ENCODE results near the gene DCC. TPM values are rescaled to one million over a fixed set of nuclear protein-coding genes. Genes with fewer than 3 reads are reported as not detected.
"Not testable (repeated sequence)": the region's sequence is repeated elsewhere in the genome, so short reads cannot be mapped to it uniquely, and the experiment has no call there.

The DCC gene
- total RNA-seq, 2 donors from 2014 or later: 0.10 to 0.48 TPM

- DNase-seq: no peak
- Histone ChIP-seq H3K27ac (no peak overlapping the region), H3K36me3 (no peaks in the 10 kb centered on the region), H3K4me1 (no peaks in the 10 kb centered on the region), H3K27me3 (no peaks in the 10 kb centered on the region), H3K9ac (ENCODE audit: low read depth in 2 of 2, low read length in 2 of 2) (no peak overlapping the region), H3K9me3 (no peaks in the 10 kb centered on the region), H3K4me3 (no peak overlapping the region)
- TF ChIP-seq CTCF (IDR thresholded peaks at IDR 0.05): no peak
- intact Hi-C loops (cut with DNase I): no loop called here
Observed at GRCh38 chr18:52363861-52364260, 23.9 kb downstream of the DCC start.

- H3K4me1 ChIP-seq; H3K27me3 ChIP-seq; H3K9ac ChIP-seq (ENCODE audit: low read depth in 2 of 2, low read length in 2 of 2); H3K27ac ChIP-seq; H3K9me3 ChIP-seq; H3K4me3 ChIP-seq; intact Hi-C loops (cut with DNase I); DNase-seq; H3K36me3 ChIP-seq: not testable (repeated sequence)
Observed at GRCh38 chr18:52366851-52367250, 26.9 kb downstream of the DCC start.

GRCh38 chr18:52367953-52368742, 28.2 kb downstream of the DCC start:
- Histone ChIP-seq H3K36me3 (no peaks in the 10 kb centered on the region), H3K9me3 (no peaks in the 10 kb centered on the region), H3K27ac (no peak overlapping the region), H3K4me3 (no peak overlapping the region), H3K9ac (ENCODE audit: low read depth in 2 of 2, low read length in 2 of 2) (no peak overlapping the region), H3K4me1 (no peaks in the 10 kb centered on the region), H3K27me3 (no peaks in the 10 kb centered on the region)
- no peak for DNase-seq
- TF ChIP-seq CTCF (IDR thresholded peaks at IDR 0.05): no peak
- intact Hi-C loops (cut with DNase I): no loop called here

- TF ChIP-seq CTCF (IDR thresholded peaks at IDR 0.05): no peak
- Histone ChIP-seq H3K27ac (no peak overlapping the region), H3K4me3 (no peak overlapping the region), H3K9me3 (no peaks in the 10 kb centered on the region), H3K4me1 (no peaks in the 10 kb centered on the region), H3K36me3 (no peaks in the 10 kb centered on the region), H3K9ac (ENCODE audit: low read depth in 2 of 2, low read length in 2 of 2) (no peak overlapping the region), H3K27me3 (no peaks in the 10 kb centered on the region)
- no peak for DNase-seq
- intact Hi-C loops (cut with DNase I): no loop called here
Observed at GRCh38 chr18:52370841-52371240, 30.8 kb downstream of the DCC start.

GRCh38 chr18:52376104-52376503, 36.1 kb downstream of the DCC start:
- Histone ChIP-seq H3K9me3 (no peaks in the 10 kb centered on the region), H3K4me1 (no peaks in the 10 kb centered on the region), H3K4me3 (no peak overlapping the region), H3K9ac (ENCODE audit: low read depth in 2 of 2, low read length in 2 of 2) (no peak overlapping the region), H3K27me3 (no peaks in the 10 kb centered on the region), H3K36me3 (no peaks in the 10 kb centered on the region), H3K27ac (no peak overlapping the region)
- no peak for DNase-seq
- no peak for TF ChIP-seq CTCF (IDR thresholded peaks at IDR 0.05)
- intact Hi-C loops (cut with DNase I): no loop called here

- Histone ChIP-seq H3K4me1 (no peaks in the 10 kb centered on the region), H3K9ac (ENCODE audit: low read depth in 2 of 2, low read length in 2 of 2) (no peak overlapping the region), H3K36me3 (no peaks in the 10 kb centered on the region), H3K4me3 (no peak overlapping the region), H3K27ac (no peak overlapping the region), H3K27me3 (no peaks in the 10 kb centered on the region), H3K9me3 (no peaks in the 10 kb centered on the region)
- no peak for TF ChIP-seq CTCF (IDR thresholded peaks at IDR 0.05)
- intact Hi-C loops (cut with DNase I): no loop called here
- DNase-seq: no peak
Observed at GRCh38 chr18:52377094-52377493, 37.1 kb downstream of the DCC start.

Data from colonic mucosa (tissue), 4 donors.